Measurements from ENCODE around the gene TSC22D2. TPM values are rescaled to one million over a fixed set of nuclear protein-coding genes. Genes with fewer than 3 reads are reported as not detected.
A peak's percentile ranks its signal among the peaks of the same experiment; 100 is the strongest.

The TSC22D2 gene
- total RNA-seq, 1 experiment from 2014 or later, result 43.1 TPM

DNA sequence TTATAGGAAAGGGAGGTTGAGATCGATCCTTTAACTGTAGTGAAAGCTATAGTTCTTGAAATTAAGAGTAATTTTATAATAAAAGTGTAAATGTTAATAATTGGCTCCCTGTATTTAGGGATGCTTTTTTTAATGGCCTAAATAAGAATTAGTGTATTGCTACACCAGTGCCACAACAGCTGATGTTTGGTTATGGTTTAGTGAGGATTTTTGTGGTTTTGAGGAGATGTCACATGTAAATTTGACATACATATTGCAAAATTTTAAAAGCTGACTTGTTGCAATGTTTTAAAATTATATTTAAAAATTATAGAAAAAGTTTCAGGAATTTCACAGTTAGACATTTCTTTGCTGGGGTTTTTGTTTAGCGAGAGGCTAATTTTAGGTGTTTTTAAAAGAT, 3.9 kb downstream of the TSC22D2 start:
- intact Hi-C loops (cut with micrococcal nuclease; ENCODE audit: unreplicated experiment) (loop anchor here (1.0 to 5.0 kb wide), 3 partner anchors 35 to 83 kb away; no protein-coding TSS in a partner anchor), in situ Hi-C loops (cut with HindIII; ENCODE audit: low pct_unique_long_range_greater_than_20kb, low sequenced_read_pairs) (no loop called here)

DNA sequence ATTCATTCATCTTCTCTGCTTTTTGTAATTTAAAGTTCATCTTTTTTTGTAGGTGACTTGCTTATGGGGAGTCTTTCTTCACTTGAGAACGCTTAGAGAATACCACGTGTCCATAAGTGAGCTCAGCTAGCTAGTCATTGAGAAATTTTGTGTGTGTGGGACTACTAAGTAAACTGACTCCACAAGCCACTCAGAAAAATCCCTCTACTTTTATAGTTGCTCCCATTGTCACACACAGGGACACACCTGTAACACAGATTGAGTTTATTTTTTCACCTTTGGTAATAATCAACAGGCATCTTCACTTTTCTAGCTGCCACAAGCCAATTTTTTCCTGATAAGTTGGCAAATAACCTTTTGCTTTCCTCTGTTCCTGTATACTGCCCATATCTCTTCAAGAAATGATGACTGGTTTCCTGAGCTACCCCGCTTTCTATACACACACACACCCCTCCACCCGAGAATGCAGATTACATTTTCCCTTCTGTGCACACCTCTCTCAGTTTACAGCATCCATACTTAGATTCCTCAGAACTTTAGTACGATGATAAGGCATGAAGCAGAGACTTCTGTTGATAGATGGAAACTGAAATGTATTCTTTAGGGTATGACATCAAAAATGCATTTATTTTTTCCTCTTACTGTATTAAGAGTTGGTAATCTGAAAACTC, 4.6 kb downstream of the TSC22D2 start:
- ATAC-seq (no peak), DNase-seq (ENCODE audit: low read depth, low spot score) (no peak)
- Histone ChIP-seq H3K36me3 (ENCODE audit: control insufficient read depth, insufficient read depth, low read length) (peaks cover 52% of the 10 kb centered on the region), H3K4me1 (ENCODE audit: control insufficient read depth, insufficient read depth, low read length) (peaks cover 36% of the 10 kb centered on the region), H3K4me3 (ENCODE audit: low read depth in 2 of 2, low read length in 2 of 2) (peak overlapping the region; percentile 87 to 93), H3K27ac (ENCODE audit: low read length) (peak overlapping the region; percentile 100), H3K9me3 (ENCODE audit: control insufficient read depth, insufficient read depth, low read depth, low read length) (no peaks in the 10 kb centered on the region), H3K27me3 (ENCODE audit: control insufficient read depth, insufficient read depth, low read length) (no peaks in the 10 kb centered on the region)
- intact Hi-C loops (cut with micrococcal nuclease; ENCODE audit: unreplicated experiment) (loop anchor here (2.0 to 5.0 kb wide), 2 partner anchors 35 to 66 kb away; no protein-coding TSS in a partner anchor), in situ Hi-C loops (cut with HindIII; ENCODE audit: low pct_unique_long_range_greater_than_20kb, low sequenced_read_pairs) (no loop called here)
- no peak; the same call in 1 of the 2 replicates for TF ChIP-seq POLR2AphosphoS5 (IDR thresholded peaks at IDR 0.05; ENCODE audit: low read depth, low read length)
- 0 out of 2 replicates have a peak, but pooled peaks have one; percentile 51 for TF ChIP-seq SIN3A (IDR thresholded peaks at IDR 0.05; ENCODE audit: borderline replicate concordance, insufficient read depth, low read depth, low read length)
- TF ChIP-seq, protein P1, sequence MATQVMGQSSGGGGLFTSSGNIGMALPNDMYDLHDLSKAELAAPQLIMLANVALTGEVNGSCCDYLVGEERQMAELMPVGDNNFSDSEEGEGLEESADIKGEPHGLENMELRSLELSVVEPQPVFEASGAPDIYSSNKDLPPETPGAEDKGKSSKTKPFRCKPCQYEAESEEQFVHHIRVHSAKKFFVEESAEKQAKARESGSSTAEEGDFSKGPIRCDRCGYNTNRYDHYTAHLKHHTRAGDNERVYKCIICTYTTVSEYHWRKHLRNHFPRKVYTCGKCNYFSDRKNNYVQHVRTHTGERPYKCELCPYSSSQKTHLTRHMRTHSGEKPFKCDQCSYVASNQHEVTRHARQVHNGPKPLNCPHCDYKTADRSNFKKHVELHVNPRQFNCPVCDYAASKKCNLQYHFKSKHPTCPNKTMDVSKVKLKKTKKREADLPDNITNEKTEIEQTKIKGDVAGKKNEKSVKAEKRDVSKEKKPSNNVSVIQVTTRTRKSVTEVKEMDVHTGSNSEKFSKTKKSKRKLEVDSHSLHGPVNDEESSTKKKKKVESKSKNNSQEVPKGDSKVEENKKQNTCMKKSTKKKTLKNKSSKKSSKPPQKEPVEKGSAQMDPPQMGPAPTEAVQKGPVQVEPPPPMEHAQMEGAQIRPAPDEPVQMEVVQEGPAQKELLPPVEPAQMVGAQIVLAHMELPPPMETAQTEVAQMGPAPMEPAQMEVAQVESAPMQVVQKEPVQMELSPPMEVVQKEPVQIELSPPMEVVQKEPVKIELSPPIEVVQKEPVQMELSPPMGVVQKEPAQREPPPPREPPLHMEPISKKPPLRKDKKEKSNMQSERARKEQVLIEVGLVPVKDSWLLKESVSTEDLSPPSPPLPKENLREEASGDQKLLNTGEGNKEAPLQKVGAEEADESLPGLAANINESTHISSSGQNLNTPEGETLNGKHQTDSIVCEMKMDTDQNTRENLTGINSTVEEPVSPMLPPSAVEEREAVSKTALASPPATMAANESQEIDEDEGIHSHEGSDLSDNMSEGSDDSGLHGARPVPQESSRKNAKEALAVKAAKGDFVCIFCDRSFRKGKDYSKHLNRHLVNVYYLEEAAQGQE (IDR thresholded peaks at IDR 0.05; ENCODE audit: insufficient read depth in 1 of 2, low read depth in 2 of 2, low read length in 1 of 2), result no peak
- TF ChIP-seq, protein P2, sequence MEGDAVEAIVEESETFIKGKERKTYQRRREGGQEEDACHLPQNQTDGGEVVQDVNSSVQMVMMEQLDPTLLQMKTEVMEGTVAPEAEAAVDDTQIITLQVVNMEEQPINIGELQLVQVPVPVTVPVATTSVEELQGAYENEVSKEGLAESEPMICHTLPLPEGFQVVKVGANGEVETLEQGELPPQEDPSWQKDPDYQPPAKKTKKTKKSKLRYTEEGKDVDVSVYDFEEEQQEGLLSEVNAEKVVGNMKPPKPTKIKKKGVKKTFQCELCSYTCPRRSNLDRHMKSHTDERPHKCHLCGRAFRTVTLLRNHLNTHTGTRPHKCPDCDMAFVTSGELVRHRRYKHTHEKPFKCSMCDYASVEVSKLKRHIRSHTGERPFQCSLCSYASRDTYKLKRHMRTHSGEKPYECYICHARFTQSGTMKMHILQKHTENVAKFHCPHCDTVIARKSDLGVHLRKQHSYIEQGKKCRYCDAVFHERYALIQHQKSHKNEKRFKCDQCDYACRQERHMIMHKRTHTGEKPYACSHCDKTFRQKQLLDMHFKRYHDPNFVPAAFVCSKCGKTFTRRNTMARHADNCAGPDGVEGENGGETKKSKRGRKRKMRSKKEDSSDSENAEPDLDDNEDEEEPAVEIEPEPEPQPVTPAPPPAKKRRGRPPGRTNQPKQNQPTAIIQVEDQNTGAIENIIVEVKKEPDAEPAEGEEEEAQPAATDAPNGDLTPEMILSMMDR (IDR thresholded peaks at IDR 0.05), result no peak
- TF ChIP-seq TCF7L2 (IDR thresholded peaks at IDR 0.05; ENCODE audit: low read depth, low read length), result no peak
- BruUV-seq (replicated peaks), result no TSS peak
- CTCF ChIA-PET, result interaction anchor here (0.8 to 1.4 kb wide), 2 partner anchors 83 to 185 kb away, joined by 3 to 7 read pairs; no protein-coding TSS in a partner anchor
- POLR2A ChIA-PET, result interaction anchor here (0.7 kb wide), 1 partner anchor 9 kb away, joined by 4 read pairs; no protein-coding TSS in a partner anchor

More for the DNA sequence above, 3.9 kb downstream of the TSC22D2 start:
- no peak for DNase-seq (ENCODE audit: low read depth, low spot score)
- Histone ChIP-seq H3K4me3 (ENCODE audit: low read depth in 2 of 2, low read length in 2 of 2) (peak overlapping the region; percentile 87 to 93), H3K27me3 (ENCODE audit: control insufficient read depth, insufficient read depth, low read length) (no peaks in the 10 kb centered on the region), H3K9me3 (ENCODE audit: control insufficient read depth, insufficient read depth, low read depth, low read length) (no peaks in the 10 kb centered on the region), H3K36me3 (ENCODE audit: control insufficient read depth, insufficient read depth, low read length) (peaks cover 49% of the 10 kb centered on the region), H3K27ac (ENCODE audit: low read length) (peak overlapping the region; percentile 100), H3K4me1 (ENCODE audit: control insufficient read depth, insufficient read depth, low read length) (peaks cover 32% of the 10 kb centered on the region)
- ChIA-PET CTCF (interaction anchor here (0.8 to 1.4 kb wide), 2 partner anchors 83 to 184 kb away, joined by 3 to 7 read pairs; no protein-coding TSS in a partner anchor), POLR2A (no interaction called here)
- no peak for TF ChIP-seq POLR2AphosphoS5 (IDR thresholded peaks at IDR 0.05; ENCODE audit: low read depth, low read length)
- TF ChIP-seq, protein P2 (IDR thresholded peaks at IDR 0.05), result no peak
- TF ChIP-seq SIN3A (IDR thresholded peaks at IDR 0.05; ENCODE audit: borderline replicate concordance, insufficient read depth, low read depth, low read length), result no peak
- TF ChIP-seq, protein P1 (IDR thresholded peaks at IDR 0.05; ENCODE audit: insufficient read depth in 1 of 2, low read depth in 2 of 2, low read length in 1 of 2), result no peak
- no peak for TF ChIP-seq TCF7L2 (IDR thresholded peaks at IDR 0.05; ENCODE audit: low read depth, low read length)
- no peak for ATAC-seq
- no TSS peak for BruUV-seq (replicated peaks)
